Urinary bladder (tissue), 4 donors: ENCODE results near the gene NEK1. TPM values are rescaled to one million over a fixed set of nuclear protein-coding genes. Genes with fewer than 3 reads are reported as not detected.
"Not testable (repeated sequence)": the region's sequence is repeated elsewhere in the genome, so short reads cannot be mapped to it uniquely, and the experiment has no call there.

Source experiments
- DNase-seq: peaks from one replicate; pipeline ENCODE4 v3.0.0-alpha.2; 2015; ENCODE audit errors: extremely low spot score
- H3K27ac ChIP-seq: one replicate; pipeline ENCODE4 v1.5.1; 2013; ENCODE audit warnings: low read depth, mild to moderate bottlenecking, moderate library complexity
- H3K36me3 ChIP-seq: one replicate; pipeline ENCODE4 v1.6.1; 2013; ENCODE audit warnings: mild to moderate bottlenecking, moderate library complexity; ENCODE audit not compliant: insufficient read depth
- H3K4me1 ChIP-seq: one replicate; pipeline ENCODE4 v1.6.1; 2013; ENCODE audit warnings: mild to moderate bottlenecking, moderate library complexity; ENCODE audit not compliant: insufficient read depth
- H3K4me3 ChIP-seq: one replicate; pipeline ENCODE4 v1.5.1; 2013; ENCODE audit warnings: low read depth, low read length
- WGBS: extraction: QIAGEN DNeasy Blood & Tissue Kit; methylation state at CpG from one replicate; pipeline ENCODE4 v1.1.7; 2013; 5-methylcytosine and 5-hydroxymethylcytosine counted together
- polyA plus RNA-seq: library from polyadenylated mRNA; stranded (reverse); fragments of 200-250 nt; gene quantifications from one replicate; pipeline ENCODE4 v1.2.3, GENCODE V29; 2013
- total RNA-seq: library from RNA; depleted of rRNA; stranded (reverse); fragments of >200 nt; gene quantifications from one replicate; pipeline ENCODE4 v1.2.3, GENCODE V29; 2014
- donor health status: healthy with polysubstance abuse.
- donor health status: healthy.

The NEK1 gene
- total and polyA plus RNA-seq, 2 donors, result 10.0 to 40.8 TPM

GRCh38 chr4:169437299-169438047, 174.9 kb downstream of the NEK1 start:
- H3K36me3 ChIP-seq, result no peaks in the 10 kb centered on the region
- 84% methylated on average over 7 of the region's 7 CpGs for WGBS
- DNase-seq, result no peak
- H3K4me3 ChIP-seq, result no peak overlapping the region
- no peak overlapping the region for H3K27ac ChIP-seq
- no peaks in the 10 kb centered on the region for H3K4me1 ChIP-seq

GRCh38 chr4:169436734-169437133, 175.6 kb downstream of the NEK1 start:
- H3K36me3 ChIP-seq, result no peaks in the 10 kb centered on the region
- H3K4me3 ChIP-seq, result no peak overlapping the region
- H3K27ac ChIP-seq, result no peak overlapping the region
- H3K4me1 ChIP-seq, result no peaks in the 10 kb centered on the region
- no peak for DNase-seq

GRCh38 chr4:169428376-169428775, 184.0 kb downstream of the NEK1 start:
- H3K4me1 ChIP-seq, result no peaks in the 10 kb centered on the region
- H3K4me3 ChIP-seq, result no peak overlapping the region
- no peak for DNase-seq
- 63% methylated on average over 3 of the region's 3 CpGs for WGBS
- H3K36me3 ChIP-seq, result peaks cover 3% of the 10 kb centered on the region
- H3K27ac ChIP-seq, result no peak overlapping the region

GRCh38 chr4:169427727-169428126, 184.7 kb downstream of the NEK1 start:
- WGBS, result 96% methylated on average over 2 of the region's 2 CpGs
- not testable (repeated sequence) for H3K27ac ChIP-seq, DNase-seq, H3K4me1 ChIP-seq, H3K4me3 ChIP-seq, H3K36me3 ChIP-seq

GRCh38 chr4:169420291-169420690, 192.1 kb downstream of the NEK1 start:
- no peak for DNase-seq
- H3K27ac ChIP-seq, result no peak overlapping the region
- H3K4me1 ChIP-seq, result no peaks in the 10 kb centered on the region
- WGBS, result 87% methylated on average over 4 of the region's 4 CpGs
- no peak overlapping the region for H3K4me3 ChIP-seq
- H3K36me3 ChIP-seq, result no peaks in the 10 kb centered on the region

- Histone ChIP-seq H3K36me3 (no peaks in the 10 kb centered on the region), H3K4me1 (no peaks in the 10 kb centered on the region), H3K27ac (no peak overlapping the region), H3K4me3 (no peak overlapping the region)
- no peak for DNase-seq
These were observed 193.5 kb downstream of the NEK1 start for GRCh38 chr4:169418846-169419245.

GRCh38 chr4:169417629-169418282, 194.6 kb downstream of the NEK1 start:
- Histone ChIP-seq H3K4me3 (no peak overlapping the region), H3K4me1 (no peaks in the 10 kb centered on the region), H3K27ac (no peak overlapping the region), H3K36me3 (no peaks in the 10 kb centered on the region)
- 92% methylated on average over 1 of the region's 1 CpG for WGBS
- no peak for DNase-seq

- Histone ChIP-seq H3K4me1 (no peaks in the 10 kb centered on the region), H3K36me3 (no peaks in the 10 kb centered on the region), H3K4me3 (no peak overlapping the region), H3K27ac (no peak overlapping the region)
- no peak for DNase-seq
These were observed 195.4 kb downstream of the NEK1 start for GRCh38 chr4:169416997-169417396.

- Histone ChIP-seq H3K4me1 (no peaks in the 10 kb centered on the region), H3K27ac (no peak overlapping the region), H3K36me3 (no peaks in the 10 kb centered on the region), H3K4me3 (no peak overlapping the region)
- WGBS, result 97% methylated on average over 4 of the region's 4 CpGs
- DNase-seq, result no peak
These were observed 195.9 kb downstream of the NEK1 start for GRCh38 chr4:169416461-169416860.

- no peak for DNase-seq
- no peak overlapping the region for H3K27ac ChIP-seq
- no peaks in the 10 kb centered on the region for H3K4me1 ChIP-seq
- WGBS, result 98% methylated on average over 1 of the region's 1 CpG
- no peak overlapping the region for H3K4me3 ChIP-seq
- no peaks in the 10 kb centered on the region for H3K36me3 ChIP-seq
These were observed 197.5 kb downstream of the NEK1 start for GRCh38 chr4:169414913-169415312.

GRCh38 chr4:169412046-169412445, 200.3 kb downstream of the NEK1 start:
- Histone ChIP-seq H3K4me3 (no peak overlapping the region), H3K27ac (no peak overlapping the region), H3K4me1 (no peaks in the 10 kb centered on the region), H3K36me3 (no peaks in the 10 kb centered on the region)
- peak; percentile 13 for DNase-seq

GRCh38 chr4:169410839-169411770, 201.3 kb downstream of the NEK1 start:
- Histone ChIP-seq H3K36me3 (no peaks in the 10 kb centered on the region), H3K4me1 (no peaks in the 10 kb centered on the region), H3K27ac (no peak overlapping the region), H3K4me3 (no peak overlapping the region)
- WGBS, result 83% methylated on average over 12 of the region's 12 CpGs
- peak; percentile 17 for DNase-seq

GRCh38 chr4:169407217-169407845, 205.1 kb downstream of the NEK1 start:
- no peaks in the 10 kb centered on the region for H3K36me3 ChIP-seq
- no peaks in the 10 kb centered on the region for H3K4me1 ChIP-seq
- no peak overlapping the region for H3K4me3 ChIP-seq
- DNase-seq, result no peak
- H3K27ac ChIP-seq, result no peak overlapping the region
- WGBS, result 50% methylated on average over 1 of the region's 1 CpG
